ENCODE measurements around the gene ARRDC4.
"Not testable (repeated sequence)": the region's sequence is repeated elsewhere in the genome, so short reads cannot be mapped to it uniquely, and the experiment has no call there.

ARRDC4 gene

DNA sequence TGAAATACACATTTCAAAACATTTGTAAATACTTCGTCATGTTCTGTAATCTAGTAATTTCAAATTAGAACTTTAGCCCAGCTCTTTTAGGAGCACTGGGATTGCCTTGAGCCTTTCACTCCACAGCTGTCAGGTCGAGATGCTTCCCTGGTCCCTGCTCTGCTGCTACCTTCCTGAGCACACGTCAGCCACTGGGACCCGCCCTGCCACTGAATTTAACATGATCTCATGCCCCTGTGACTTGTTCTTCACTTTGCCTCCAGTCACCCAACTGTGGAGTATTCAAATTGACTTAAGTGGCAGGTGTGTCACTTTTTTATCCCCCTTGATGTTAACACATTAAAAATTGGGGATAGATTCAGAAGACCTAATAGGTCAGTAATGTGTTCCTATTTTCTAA, 3.3 kb downstream of the ARRDC4 start:
- no peak overlapping the region for H3K4me3 ChIP-seq (ENCODE audit: low read depth, low read length)

DNA sequence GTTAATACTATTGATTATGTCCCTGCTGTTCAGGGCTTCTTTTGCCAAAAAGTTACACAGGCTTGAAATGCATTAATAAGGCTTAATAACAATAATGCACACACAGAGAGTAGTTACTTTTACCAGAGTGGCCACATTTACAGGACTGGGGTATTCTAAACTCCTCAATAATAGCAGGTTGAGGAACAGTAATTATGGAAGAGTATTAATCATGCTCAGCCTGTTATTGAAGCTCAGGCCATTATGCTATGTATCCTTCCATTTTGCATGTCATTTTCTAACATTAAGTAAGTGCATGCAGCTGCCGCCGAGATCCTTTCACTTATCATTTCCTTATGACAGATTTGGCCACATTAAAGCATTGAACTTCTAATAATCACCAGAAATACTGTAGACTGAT, 5.7 kb downstream of the ARRDC4 start:
- no peak overlapping the region for H3K4me3 ChIP-seq (ENCODE audit: low read depth, low read length)

DNA sequence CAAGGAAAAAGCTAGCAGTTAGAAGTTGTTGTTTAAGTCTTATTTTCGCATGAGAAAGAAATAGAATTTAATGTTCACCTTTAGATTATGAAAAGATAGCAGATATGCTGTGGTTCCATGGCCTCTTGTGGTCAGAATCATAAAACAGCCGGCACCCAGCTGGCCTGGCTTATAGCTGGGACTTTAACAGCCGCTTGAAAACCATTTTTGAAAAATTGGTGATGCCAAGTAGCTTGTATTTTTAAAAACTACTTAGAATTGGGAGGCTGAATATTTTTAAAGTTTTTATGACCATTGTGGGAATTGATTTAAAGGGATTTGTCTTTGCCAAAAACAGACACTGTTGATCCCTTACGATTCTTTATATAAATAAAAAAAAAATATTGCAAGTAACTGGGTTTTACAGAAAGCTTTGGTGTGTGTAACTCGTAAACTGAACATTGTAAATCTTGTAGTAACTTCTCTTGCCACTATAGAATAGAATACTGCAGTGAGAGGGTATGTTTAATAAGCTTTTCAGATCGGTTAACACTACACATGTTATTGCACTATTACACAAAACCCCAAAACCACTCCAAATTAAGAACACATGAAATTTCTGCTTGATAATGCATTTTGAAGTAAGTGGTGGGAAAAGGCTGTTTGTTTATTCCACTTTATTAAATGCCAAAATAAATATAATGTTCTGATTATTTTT, 6.6 kb downstream of the ARRDC4 start:
- H3K4me3 ChIP-seq (ENCODE audit: low read depth, low read length), result no peak overlapping the region

DNA sequence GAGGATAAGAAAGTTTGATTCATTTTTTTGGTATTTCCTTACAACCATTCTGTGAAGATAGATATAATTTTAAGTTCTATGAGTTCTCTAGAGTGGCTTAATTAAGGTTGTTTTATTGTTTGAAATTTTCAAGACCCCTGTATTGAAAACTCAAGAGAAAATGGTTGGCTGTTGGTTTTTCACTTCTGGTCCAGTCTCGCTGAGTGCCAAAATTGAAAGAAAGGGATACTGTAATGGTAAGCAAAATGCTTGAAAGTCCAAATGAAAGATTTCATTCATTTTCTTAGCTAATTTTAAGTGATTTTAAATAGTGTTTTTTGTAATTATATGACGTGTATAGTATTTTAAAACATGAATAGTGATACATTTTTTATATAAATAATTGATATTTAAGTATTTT, 7.4 kb downstream of the ARRDC4 start:
- H3K4me3 ChIP-seq (ENCODE audit: low read depth, low read length), result no peak overlapping the region

DNA sequence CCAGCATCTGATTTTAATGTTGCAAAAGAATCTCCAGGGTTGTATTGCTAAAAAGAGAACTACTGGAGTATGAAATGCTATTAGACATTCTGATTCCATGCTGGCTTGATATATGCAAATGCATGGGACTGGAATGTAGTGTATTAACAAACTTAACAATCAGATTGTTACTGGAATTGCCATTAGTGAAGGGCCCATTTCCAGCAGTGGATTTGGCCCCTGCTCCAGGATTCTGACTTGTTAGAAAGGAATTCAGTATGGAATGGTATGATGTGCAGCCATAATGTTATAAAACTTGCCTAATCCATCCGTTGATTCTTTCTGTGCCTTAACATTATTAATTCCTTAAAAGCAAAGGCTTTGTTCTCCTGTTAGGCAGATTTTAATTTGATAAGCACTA, 7.9 kb downstream of the ARRDC4 start:
- H3K4me3 ChIP-seq (ENCODE audit: low read depth, low read length), result no peak overlapping the region

DNA sequence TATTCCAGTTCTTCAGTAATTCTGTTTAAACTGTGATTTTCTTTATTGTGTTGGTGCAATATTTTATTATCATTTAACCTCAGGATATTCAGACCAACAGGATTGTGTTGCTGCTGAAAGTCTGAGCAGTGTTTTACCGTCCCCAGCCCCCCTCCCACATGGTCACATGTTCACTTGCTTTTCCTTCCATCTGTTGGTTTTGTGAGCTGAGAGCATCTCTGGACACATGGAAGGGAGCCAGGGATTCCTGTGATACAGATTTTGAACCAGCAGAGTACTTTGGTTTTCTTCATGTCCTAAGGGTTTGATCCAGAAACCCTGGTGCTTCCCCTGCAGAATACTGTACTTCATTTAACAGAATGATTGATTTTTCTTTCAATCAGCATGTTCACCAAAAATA, 11.9 kb downstream of the ARRDC4 start:
- no peak overlapping the region for H3K4me3 ChIP-seq (ENCODE audit: low read depth, low read length)

DNA sequence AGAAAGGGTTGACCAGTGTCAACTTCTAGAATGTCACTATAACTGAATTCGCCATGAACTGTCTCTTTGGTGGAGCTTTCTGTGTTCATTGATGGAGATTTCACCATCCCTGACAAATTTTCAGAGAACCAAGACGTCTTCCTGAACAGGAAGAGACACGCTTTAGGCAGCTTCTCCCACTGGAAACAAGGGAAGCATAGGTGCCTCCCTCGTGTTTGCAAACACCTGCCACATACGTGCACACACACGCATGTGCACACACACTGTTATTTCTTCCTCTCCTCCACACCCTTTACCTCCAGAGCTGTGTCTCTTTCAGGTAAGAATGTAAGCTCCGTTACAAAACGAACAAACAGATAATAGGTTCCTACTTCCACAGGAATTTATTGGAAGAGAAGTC, 15.6 kb downstream of the ARRDC4 start:
- H3K4me3 ChIP-seq (ENCODE audit: low read depth, low read length), result no peak overlapping the region

DNA sequence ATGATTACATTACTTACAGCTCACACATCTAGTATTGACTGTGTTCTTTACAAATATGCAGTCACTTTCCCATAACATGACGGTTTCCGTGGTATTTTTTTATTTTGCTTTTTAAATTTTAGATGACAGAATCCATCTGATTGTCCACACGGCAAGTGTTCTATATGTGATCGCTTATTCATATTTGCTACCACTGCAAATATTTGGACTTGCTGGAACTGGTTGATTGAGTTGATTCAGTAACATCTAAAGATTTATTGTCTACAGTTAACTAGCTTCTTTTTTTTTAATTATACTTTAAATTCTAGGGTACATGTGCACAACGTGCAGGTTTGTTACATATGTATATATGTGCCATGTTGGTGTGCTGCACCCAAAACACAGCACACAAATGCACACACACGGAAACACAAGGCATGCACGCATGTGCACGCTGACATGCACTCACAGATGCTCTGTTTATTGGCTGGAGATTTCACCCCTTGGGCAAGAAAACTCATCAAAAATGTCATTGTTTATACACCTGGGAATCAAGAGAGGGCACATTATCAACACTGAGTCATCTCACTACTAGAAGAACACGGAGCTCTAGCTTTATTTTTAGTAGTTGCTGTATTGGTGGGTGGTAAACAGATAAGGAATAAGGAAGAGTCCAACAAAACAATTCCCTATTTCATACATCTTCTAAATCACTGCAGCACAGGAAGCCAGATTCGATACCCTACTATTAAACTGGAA, 16.4 kb downstream of the ARRDC4 start:
- H3K4me3 ChIP-seq (ENCODE audit: low read depth, low read length), result no peak overlapping the region

DNA sequence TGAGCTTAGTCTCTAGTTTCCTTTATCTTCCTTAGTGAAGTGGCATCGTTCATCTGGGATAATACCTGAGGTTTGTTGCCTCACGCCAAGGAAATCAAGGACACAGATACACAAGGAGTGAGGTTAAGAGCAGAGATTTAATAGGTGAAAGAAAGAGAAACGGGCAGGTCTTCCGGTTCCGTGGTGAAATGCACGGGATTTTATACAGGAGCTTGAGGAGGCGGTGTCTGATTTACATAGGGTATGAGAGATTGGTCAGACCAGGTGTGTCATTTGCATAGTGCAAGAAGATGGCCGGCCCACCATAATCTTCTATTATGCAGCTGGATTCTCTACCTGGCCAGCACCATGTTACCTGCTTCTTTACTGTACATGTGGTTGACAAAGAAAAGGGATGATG, 17.2 kb downstream of the ARRDC4 start:
- no peak overlapping the region for H3K4me3 ChIP-seq (ENCODE audit: low read depth, low read length)

DNA sequence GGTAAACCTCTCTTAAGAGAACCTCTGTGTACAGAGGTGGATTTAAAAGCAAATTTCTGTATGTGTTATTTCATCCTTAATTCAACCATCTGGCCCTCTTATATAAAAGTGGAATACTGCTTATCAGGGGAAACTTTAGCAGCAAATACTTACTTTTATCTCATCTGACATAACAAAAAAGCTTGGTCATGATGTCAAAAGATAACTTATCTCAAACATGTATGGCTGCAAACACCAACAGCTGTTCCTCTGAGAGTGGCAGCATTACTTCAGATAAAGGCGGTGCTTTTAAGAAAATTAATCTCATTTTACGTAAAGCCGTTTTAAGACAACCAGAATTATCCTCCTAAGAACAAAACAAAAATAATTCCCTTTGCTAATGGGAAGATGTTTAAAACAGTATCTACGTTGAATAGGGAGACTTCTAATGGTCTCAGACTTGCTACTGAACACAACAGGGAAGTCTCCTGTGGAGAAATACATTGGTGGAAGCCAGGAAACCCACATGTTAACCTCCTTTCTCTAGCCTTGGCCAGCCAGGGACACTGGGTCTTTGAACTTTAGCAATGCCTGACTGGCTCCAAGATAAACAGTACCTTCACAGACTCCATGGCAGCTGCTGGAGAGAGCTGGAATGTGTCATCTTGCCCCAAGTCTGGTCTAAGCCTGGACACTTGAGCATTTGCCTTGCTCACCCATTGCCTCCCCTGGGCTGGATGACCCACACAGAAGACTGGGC, 18.1 kb downstream of the ARRDC4 start:
- no peak overlapping the region for H3K4me3 ChIP-seq (ENCODE audit: low read depth, low read length)

DNA sequence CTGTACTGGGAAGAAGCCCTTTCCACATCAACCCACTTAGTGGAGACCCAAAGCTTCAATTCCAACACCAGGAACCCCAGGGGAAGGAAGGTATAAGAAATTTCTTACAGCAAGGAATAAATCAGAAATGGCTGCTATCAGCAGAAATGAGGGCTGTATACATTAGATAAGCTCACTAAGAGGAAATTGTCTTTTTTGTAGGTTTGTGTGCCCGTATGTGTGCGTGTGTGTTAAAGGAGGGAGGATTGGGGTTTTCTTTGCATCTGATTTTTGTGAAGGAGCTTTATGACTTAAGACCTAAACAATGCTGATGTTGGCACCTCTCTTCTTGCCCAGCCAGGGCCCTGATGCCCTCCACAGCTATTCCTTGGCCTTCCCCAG, 18.6 kb downstream of the ARRDC4 start:
- H3K4me3 ChIP-seq (ENCODE audit: low read depth, low read length), result no peak overlapping the region

DNA sequence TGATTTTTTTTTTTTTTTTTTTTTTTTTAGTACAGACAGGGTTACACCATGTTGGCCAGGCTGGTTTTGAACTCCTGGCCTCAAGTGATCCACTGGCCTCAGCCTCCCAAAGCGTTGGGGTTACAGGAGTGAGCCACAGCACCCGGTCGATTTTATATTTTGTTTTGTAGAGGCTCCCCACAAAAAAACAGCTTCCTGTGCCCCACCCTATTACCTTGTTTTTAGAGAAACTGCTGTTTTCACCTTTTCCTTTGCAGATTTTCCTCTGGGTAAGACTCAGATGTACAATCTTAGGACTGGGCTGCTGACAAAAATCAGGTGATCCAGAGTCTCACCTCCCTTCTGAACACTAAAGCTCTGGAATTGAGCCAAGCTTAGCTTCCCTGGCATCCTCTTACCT, 20.6 kb downstream of the ARRDC4 start:
- H3K4me3 ChIP-seq (ENCODE audit: low read depth, low read length), result no peak overlapping the region

DNA sequence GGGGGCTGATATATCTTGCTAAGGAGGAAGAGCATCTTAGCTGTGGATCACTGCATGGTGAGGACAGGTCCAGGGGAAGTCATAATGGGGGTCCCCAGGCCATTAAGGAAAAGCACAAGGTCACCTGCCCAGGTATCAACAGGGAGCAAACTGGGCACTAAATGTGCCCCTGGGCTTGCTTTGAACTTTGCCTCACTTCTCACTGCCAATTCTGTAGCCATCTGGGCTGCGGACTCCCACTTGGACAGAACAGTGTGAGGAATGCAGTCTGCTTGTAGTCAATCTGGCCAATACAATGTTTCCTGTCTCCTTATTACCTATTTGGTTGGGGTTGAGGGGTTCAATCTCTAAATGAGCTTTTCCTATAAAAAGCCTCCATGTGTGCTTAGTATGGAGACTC, 21.3 kb downstream of the ARRDC4 start:
- H3K4me3 ChIP-seq (ENCODE audit: low read depth, low read length), result no peak overlapping the region

DNA sequence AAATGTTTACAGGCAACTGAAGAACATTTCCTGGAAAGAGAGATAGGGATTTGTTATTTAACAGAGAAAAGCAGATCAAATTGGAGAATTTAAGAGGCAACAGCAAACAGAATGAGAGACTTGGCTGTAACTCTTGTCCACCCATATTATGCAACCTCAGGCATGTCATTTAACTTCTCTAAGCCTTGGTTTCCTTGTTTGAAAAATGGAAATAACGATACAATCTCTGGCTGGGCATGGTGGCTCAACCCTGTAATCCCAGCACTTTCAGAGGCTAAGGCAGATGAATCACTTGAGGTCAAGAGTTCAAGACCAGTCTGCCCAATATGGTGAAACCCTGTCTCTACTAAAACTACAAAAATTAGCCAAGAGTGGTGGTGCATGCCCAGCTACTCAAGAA, 23.7 kb downstream of the ARRDC4 start:
- no peak overlapping the region for H3K4me3 ChIP-seq (ENCODE audit: low read depth, low read length)

DNA sequence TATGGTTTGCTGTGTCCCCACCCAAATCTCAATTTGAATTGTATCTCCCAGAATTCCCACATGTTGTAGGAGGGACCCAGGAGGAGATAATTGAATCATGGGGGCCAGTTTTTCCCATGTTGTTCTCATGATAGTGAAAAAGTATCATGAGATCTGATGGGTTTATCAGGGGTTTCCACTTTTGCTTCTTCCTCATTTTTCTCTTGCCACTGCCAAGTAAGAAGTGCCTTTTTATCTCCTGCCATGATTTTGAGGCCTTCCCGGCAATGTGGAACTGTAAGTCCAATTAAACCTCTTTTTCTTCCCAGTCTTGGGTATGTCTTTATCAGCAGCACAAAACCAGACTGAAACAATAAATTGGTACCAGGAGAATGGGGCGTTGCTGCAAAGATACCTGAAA, 25.5 kb downstream of the ARRDC4 start:
- H3K4me3 ChIP-seq (ENCODE audit: low read depth, low read length), result not testable (repeated sequence)

DNA sequence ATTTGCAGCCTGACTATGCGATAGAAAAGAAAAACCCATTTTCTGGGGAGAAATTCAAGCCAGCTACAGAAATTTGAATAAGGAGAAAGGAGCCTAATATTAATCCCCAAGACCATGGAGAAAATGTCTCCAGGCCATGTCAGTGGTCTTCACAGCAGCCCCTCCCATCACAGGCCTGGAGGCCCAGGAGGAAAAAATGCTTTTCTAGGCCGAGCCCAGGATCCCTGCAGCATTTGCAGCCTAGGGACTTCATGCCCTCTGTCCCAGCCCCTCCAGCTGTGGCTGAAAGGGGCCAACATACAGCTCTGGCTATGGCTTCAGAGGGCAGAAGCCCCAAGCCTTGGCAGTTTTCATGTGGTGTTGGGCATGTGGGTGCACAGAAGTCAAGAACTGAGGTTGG, 26.3 kb downstream of the ARRDC4 start:
- H3K4me3 ChIP-seq (ENCODE audit: low read depth, low read length), result no peak overlapping the region

DNA sequence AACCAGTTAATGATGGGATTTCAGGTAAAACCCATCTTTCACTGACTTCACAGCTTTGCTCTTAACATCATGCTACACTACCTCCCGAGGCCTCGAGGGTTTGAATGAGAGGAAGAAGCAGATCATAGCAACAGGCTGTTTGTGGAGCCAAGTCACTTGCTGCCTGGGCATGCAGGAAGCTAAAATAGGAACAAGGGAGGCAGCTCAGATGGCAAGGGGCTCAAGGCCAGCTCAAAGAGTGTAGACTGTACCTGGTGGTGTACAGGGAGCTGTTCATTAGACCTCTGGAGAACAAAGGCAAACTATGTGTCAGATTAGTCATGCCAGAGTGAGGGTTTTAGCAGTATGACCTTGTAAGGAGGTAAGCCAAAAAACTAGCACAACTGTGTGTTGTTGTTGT, 28.8 kb downstream of the ARRDC4 start:
- no peak overlapping the region for H3K4me3 ChIP-seq (ENCODE audit: low read depth, low read length)

DNA sequence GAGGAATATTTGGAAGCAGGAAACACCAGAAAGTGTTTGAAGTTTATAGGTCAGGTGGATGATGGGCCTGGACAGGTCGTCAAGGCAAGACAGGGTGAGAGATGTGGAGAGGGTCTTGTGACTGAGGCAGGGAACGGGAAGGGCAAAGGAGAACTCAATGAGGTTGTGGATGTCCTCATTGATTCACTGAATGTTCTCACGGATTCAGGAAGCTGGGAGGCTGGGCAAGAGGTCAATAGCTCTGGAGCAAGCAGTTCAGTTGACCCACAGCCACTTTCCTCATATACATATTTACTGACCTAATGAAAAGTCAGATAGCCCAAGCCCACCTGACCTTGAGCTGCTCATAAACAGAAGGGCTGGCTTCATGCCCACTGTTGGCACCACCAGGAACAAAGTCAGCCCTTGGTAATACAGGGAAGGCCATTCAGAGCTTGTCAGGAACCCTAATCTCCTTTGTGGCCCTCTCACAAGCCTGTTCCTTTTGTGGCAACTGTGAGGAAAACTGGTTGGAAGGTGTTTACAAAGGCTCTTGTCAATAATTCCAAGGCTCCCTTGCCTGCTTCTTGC, 31.6 kb downstream of the ARRDC4 start:
- no peak overlapping the region for H3K4me3 ChIP-seq (ENCODE audit: low read depth, low read length)

DNA sequence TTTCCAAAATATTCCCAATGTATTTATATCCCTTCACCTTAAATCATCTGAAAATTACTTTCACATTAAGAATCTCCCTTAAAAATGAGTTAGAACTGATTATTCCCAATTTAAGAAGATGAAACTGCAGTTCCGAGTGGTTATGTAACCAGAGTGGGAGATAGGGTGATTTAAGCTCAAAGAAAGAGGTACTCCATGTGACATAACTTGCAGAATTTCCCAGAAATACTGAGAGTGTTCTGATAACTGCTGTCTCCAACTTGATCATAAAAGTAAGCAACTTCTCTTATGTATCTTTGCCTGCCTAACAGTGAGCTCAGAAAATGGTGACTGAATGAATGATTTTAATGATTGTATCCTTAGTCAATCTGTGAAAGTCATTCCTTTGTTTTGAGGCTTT, 32.3 kb downstream of the ARRDC4 start:
- H3K4me3 ChIP-seq (ENCODE audit: low read depth, low read length), result no peak overlapping the region

DNA sequence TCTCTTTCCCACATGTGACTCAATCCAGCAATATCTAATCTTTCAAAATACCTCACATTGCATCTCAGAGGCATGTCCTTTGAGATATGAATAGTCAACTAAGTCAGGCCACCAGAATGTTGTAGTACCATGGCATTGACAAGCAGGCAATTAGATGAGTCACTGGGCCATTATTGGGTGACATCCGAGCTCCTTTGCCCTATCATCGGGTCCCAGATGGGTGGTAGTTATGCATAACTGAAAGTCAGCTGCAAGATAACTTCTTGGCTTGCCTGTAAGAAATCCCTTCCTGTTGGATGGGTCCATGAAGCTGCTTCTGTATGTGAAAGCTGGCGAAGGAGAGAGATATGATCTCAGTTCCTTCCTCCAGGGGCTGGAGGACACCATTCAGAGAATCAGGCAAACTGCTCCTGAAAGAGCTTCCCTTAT, 32.8 kb downstream of the ARRDC4 start:
- no peak overlapping the region for H3K4me3 ChIP-seq (ENCODE audit: low read depth, low read length)

DNA sequence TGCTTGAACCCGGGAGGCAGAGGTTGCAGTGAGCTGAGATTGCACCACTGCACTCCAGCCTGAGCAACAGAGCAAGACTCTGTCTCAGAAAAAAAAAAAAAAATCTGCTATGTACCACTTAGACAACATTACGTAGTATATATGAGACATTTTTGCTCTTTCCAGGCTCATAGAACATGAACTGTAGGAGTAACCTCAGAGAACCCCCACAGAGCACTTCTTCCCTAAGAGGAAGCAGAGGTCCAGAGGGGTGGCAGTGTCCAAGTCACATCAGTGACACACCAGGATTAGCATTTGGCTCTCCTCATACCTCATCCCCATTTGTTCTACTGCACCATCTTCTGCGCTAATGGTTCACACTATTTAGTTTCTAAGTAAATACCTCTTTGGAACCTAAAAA, 33.7 kb downstream of the ARRDC4 start:
- H3K4me3 ChIP-seq (ENCODE audit: low read depth, low read length), result no peak overlapping the region

DNA sequence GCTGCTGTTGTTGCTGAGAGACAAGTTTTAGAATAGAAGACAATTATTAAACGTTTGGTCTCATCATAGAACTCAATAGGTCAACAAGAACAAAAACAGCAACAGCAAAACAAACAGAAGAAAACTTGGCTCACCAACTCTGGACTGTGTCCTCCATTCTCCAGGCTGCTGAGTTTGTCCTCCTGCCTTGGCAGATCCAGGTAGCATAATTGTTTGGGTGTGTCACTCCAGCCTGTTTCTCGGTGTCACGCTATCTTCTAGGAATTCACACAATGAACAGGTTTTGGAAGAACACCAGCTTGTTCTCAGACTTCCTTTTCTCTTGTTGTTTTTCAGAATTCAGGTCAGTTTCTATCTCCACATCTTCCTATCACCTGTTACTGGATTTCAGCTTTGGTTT, 34.7 kb downstream of the ARRDC4 start:
- no peak overlapping the region for H3K4me3 ChIP-seq (ENCODE audit: low read depth, low read length)
